Inflammatory macrophage treated with lipopolysaccharide for 4 hours (primary cell): Measurements from ENCODE around the gene LMX1B.

Experiments used
- DNase-seq: peaks from one replicate; pipeline ENCODE4 v3.0.0-alpha.2; 2020

Gene LMX1B

DNA sequence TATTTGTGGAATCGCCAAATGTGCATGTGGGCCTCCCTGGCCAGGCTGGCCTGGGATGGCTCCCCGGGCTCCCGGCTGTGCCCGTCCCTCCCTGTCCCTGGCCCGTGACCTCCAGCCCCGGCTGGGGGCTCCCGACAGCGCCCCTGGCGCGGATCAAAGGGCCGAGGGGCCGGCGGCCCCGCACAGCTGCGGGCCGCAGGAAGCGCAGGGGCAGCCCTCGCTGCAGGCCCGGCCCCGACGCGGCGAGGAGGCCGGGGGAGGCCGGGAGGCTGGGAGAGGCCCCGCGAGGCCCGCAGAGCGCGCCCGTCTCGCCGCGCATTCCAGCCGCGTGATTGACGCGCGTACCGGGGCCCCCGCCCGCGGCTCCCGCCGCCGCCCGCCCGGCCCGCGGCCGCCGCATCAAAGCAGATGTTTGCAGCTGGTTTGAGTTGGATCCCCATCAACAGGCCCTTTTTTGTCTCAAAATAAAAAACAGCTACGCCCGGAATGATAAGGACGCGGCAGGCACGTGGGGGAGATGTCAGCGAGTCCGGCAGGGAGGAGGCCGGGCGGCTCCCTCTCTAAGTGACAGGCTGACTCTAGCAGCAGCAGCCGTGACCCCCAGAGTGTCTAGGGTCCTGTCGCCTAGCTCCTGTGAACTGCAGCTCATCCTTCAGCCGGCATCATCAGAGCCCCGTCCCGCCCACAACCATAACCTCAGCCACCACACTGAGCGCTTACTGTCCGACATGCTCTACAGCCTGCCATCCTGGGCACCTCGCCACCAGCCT is 69.4 kb downstream of the LMX1B start:
- DNase-seq = no peak

DNA sequence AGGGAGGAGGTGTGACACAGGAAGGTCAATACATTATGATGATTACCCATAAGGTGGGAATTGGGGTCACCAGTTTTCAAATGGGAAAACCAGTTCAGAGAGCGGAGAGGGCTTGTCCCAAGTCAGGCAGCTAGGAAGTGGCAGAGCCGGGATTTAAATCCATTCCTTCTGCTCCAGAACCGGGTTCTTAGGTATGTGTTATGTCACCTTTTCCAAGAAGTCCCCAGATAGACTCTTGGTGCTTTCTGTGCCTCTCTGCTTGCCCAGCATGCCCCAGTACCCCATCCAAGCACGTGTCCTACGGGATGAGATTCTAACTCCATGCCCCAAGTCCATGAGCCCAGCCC is 69.9 kb downstream of the LMX1B start:
- DNase-seq = no peak

DNA sequence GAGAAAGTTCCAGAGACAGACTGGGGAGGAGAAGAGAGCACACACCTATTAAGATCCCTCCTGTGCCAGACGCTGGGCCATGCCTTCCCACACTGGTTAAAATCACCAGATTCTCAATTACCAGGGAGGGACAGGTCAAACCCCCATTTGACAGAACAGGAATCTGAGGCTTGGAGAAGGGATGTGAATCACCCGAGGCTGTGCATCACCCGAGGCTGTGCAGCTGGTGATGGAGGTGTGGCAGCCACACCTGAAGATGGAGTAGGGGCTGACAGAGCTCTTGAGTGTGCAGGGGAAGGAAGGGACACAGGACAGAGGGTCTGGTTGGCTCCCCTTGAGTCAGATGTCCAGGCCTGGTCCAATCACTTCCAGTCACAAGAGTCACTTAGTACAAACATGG is 70.6 kb downstream of the LMX1B start:
- DNase-seq = no peak

DNA sequence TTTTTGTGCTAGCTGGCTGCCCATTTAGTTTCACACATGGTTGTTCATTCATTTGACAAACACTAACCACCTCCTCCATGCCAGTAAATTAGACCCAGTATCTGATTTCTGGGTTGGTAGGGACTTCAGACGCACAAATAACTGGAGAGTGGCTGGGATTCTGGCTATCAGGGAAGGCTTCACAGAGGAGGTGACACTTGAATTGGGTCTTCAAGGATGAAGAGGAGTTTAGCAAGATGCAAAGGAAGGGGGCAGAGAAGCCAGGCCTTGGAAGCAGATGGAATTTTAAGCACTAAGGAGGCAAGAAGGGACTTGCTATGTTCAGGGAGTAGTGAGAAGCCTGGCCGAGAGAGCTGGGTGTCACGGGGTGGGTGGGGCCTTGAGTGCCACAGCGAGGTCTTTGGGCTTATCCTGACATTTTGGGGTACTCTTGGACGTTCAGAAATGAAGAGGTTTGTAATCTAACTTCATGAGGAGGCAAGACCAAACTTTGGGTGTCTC is 71.3 kb downstream of the LMX1B start:
- DNase-seq = no peak

DNA sequence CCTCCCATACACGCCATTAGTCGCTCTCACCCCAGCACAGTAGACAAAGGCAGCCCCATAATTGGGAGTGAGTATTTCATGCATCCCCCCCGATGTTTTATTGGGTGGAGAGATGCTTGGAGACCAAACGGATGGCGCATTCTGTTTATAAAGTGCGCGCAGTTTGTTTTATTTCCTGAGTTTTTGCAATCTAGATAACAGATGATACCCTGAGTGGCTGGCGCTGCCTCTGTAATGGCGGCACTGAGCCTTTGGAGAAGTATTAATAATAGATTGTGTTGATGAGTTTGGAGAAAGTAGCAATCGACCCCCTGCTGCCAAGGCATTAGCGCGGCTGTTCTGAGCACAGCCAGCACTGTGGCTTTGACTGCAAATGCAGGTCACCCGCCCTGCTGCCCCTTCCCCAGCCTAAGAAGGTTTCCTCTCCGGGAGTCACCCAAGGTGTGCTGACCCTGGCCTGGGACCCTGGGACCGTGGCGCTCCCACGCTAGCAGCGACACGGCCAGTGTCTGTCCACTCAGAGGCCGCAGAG is 74.3 kb downstream of the LMX1B start:
- DNase-seq = no peak

DNA sequence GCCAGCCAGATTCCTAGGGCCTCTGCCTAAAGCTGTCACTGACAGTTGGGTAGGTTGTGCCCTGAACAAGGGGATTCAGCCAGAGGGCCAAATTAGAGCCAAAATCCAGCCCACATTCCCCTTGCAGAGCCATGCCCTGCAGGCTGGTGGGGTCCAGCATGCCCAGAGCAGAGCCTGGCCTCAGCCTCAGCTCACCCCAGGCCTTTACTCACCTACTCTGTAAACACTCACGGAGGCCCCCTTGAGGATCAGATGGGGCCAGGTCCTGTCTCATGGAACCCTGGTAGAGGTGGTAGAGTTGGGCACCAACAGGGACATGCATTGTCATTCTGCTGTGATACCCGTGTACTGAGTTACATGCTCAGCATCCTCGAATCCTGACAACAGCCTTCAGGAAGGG is 74.9 kb downstream of the LMX1B start:
- no peak for DNase-seq

DNA sequence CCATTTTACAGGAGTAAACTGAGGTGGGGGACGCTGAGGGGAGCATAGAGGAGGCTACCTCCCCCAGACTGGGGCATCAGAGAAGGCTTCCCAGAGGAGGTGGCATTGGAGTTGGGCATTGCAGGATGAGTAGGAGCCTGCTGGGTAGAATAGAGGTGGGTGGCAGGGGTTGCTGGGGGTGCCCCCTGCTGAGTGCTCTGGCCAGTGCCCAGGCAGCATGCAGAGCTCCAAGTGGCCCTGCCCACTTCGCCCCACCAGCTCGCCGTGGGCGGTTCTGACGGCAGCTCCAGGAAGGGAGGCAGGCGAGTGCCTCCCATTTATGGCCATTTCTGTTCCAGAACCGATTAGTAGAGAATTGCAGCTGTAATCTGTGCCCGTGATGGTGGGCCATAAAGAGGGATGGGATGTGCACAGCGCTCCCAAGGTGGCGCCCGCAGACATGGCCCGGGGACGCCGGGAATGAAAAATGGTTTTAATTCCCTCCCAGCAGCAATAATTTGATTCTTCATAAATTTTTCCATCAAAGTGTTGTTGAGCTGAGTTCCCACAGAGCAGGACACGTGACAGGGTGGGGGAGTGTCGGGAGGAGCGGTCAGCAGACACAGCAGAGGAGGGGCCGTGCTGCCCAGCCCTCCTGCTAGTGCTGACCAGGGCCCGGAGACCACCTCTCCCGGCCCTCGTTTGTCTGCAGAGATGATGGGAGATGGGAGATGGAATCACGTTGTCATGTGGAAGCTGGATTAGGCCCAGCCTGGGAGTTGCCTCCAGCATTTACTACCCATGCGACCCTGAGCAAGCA is 75.5 kb downstream of the LMX1B start:
- no peak for DNase-seq

DNA sequence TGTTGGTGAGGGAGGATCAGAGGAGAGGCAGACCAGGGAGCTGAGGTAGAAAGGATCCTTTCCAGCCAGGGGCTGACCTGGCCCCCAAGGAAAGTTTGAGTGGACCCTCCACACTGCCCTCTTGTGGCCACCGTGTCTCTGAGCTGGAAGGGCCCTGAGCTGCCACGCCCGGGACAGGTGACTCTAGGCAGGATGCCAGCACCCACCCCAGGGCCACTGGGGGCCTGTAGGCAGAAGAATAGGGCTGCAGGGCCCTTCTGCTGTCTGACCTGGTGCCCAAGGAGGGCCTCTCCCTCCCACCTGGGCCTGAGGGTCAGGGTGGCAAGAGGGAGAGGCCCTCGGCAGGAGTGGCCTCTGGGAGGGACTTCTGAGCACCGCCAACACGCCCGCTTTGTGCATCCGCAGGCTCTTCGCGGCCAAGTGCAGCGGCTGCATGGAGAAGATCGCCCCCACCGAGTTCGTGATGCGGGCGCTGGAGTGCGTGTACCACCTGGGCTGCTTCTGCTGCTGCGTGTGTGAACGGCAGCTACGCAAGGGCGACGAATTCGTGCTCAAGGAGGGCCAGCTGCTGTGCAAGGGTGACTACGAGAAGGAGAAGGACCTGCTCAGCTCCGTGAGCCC is 76.8 kb downstream of the LMX1B start:
- peak; percentile 11 for DNase-seq

DNA sequence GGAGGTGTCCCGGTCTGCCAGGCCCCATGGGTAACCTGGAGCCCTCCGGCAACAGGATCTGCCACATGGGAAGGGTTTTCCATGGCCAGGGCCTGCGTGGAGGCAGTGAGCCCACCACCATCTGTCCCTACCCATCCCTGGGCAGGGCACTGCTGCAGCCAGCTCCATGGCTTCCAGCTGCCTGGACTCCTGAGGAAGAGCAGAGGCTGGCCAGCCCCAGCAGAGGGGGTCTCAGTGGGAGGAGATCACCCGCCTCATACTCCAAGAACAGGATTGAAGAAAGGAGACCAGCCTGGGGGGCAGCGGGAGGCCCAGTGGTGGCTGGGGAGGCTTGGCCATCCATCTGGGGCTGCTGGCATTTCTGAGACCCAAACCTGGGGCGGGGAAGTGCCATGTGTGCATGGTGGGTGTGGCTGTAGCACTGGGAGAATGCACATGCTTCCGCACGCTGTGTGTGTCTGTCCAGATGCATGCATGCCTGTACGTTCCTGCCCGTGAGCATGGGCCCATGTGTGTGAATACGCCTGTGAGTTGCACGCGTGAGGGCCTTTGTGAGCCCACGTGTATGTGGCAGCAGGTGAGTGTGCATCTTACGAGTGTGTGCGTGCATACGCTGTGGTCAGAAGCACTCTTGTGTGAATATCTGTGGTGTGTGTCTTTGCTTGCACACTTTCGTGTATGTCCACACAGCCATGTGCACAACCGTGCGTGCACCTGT is 78.5 kb downstream of the LMX1B start:
- DNase-seq = no peak

DNA sequence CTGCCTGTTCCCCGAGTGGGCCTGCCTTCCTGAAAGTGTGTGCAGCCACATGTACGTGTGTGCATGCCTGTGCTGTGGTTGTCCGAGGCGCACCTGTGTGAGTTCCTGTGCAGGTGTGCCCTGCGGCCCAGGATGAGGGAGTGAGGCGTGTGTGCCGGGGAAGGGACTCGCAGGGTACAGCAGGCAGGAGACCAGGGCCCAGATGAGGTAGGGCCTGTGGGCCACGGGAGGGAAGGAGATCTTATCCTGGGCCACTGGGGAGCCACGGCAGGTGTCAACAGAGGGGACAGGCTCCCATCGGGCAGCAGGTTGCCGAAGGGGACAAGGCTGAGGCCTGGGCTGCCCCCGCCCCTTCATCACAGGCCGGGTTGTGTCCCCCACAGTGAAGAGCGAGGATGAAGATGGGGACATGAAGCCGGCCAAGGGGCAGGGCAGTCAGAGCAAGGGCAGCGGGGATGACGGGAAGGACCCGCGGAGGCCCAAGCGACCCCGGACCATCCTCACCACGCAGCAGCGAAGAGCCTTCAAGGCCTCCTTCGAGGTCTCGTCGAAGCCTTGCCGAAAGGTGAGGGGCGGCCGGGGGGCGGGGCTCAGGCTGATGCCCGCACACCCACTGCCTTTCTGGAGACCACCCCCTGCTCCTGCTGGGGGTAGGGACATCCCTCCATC is 79.2 kb downstream of the LMX1B start:
- no peak for DNase-seq

DNA sequence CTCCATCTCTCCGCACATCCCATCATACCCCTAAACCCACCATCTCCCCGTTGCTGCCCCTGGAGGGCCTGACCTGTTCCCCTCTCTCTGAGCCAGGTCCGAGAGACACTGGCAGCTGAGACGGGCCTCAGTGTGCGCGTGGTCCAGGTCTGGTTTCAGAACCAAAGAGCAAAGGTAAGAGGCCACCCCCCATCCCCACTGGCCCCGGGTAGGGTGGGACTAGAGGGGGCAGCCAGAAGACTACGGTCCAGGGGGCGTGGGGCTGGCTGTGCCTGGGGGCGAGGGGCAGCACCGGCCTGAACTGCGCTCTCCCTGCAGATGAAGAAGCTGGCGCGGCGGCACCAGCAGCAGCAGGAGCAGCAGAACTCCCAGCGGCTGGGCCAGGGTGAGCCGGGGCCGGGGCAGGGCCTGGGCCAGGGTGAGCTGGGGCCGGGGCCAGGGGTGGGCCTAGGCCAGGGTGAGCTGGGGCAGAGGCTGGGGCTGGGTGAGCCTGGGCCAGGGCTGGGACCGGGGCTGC is 79.8 kb downstream of the LMX1B start:
- DNase-seq = no peak

DNA sequence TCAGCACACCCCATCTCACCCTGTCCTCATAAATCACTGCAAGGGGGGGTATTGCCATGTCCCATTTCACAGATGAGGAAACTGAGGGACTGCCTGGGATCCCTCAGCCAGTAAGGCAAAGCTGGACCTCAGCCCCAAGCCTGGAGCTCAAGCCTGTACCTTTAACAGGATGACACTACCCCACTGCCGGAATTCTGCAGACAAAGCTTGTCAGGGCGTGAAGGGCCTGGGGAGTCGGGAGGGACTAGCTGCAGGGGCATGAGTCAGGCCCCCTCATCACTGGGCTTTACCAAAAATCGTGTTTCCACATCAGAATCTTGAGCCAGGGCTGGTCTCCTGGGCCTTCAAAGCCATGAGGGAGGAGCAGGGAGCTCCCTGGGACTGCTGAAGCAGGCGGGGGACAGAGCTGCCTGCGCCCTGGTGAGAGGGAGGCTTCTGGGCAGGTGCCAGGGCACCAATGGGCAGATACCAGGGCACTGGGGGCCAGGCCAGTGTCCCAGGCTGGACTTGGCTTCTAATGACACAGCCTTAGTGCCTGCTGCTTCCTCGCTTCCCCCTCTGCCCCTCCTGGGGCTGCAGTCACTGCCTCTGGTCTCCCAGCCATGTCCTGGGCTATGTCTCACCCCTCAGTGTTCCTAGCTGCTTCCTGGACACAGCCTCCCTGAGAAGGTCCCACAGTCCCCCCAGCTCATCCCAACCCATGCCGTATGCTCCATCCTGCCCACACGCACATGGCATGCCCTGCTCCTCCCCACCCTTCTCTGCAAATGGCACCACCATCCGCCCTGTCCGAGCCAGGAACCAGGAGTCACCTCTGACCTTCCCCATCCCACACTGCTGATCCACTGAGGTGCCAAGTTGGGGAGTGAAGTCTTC is 80.7 kb downstream of the LMX1B start:
- no peak for DNase-seq

DNA sequence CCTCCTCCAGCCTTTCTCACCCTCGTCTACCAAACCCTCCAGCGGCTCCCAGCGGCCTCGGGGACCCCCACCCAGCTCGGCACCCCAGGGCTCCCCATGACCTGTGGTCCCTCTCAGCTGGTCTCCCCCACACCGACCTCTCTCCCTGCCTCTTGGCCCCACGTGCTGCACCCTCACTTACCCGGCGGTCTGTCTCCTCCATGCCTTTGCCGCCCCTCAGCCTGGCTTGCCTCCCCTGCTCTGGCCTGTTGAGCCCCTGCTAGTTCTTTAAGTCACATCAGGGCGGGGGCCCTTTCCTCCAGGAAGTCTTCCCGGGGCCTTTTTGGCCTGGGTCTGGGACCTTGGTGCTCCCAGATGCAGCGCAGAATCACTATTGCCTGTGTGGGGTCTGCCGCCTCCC is 81.5 kb downstream of the LMX1B start:
- no peak for DNase-seq

DNA sequence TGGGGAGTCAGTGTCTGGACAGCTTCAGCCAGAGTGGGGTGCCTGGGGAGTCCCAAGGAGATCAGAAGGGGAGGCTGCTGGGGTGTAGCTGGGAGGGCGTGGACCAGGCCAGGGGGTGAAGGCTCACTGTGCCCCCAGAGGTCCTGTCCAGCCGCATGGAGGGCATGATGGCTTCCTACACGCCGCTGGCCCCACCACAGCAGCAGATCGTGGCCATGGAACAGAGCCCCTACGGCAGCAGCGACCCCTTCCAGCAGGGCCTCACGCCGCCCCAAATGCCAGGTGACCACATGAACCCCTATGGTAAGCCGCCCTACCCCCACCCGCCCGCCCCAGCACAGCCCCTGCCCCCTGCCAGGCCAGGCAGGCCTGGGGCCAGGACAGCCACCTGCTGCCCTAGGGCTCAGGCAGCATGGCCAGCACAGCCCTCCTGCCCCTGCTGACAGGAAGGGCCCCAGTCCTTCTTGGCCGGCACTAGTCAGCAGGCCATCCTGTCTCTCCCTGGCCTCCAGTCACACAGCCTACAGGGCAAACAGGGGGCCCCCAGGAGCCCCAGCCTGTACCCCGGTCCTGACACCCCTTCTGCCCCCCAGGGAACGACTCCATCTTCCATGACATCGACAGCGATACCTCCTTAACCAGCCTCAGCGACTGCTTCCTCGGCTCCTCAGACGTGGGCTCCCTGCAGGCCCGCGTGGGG is 82.1 kb downstream of the LMX1B start:
- no peak for DNase-seq

DNA sequence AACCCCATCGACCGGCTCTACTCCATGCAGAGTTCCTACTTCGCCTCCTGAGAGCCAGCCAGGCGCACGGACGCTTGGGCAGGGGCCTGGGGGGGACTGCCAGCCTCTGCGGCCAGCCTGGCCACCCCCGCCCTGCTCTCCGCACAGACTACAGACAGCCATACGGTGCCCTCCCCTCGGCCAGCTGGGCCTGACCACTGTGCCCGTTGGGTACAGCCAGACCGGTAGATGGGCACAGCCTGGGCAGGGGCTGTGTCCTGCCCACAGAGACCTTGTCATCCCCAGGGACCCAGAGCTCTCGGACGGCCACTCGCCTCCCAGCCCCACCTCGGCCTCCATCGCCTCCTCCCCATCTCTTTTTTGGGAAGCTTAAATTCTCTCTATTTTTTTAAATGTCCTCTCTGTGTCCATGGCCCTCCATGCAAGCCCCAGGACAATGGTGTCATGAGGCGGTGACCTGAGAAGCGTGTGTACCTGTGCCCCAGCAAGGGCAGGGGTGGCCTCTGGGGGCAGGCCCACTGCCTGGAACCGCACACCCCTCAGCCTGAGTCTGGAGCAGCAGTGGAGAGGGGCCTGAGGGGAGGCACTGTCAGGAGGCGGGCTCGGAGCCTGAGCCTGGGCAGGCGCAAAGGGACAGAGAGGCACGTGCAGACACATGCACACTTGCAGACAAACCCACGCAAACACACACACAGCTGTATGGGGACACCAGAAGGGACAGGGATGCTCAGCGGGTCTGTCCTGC is 82.8 kb downstream of the LMX1B start:
- no peak for DNase-seq

DNA sequence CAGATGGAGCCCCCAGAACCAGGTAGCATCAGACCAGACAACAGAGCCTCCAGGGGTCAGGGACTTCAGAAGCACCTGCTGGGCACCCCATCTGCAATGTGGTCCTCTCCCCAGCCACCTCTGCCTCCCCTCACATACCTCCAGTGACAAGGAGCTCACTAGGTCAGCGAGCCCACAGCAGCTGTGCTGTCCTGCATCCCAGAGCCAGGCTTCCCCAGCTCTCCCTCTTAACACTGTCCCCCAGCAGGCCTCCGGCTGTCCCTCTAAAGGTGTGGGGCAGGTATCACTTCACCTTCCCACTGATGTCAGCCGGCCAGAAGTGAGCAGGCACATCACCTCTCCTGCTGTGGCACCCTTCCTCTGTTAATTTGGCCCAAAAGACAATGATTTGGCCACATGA is 83.6 kb downstream of the LMX1B start:
- DNase-seq = no peak

DNA sequence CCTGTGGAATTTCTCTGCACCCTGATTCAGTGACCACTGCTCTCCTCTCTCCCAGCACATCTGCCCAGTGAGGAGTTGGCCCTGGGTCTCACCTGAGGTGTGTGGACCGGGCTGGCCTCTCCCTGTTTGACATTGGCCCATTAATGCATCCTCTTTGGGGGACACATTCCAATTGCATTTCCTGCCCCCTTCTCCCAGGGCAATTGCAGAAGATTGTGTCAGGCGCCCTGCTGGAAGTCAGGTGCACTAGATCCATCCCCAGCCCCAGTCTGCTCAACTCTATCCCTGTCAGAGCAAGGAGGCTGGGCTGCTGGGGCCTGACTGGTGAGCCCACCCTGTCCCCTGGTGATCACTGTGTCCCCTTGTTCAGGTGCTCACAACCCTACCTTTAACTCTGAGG is 84.5 kb downstream of the LMX1B start:
- no peak for DNase-seq

DNA sequence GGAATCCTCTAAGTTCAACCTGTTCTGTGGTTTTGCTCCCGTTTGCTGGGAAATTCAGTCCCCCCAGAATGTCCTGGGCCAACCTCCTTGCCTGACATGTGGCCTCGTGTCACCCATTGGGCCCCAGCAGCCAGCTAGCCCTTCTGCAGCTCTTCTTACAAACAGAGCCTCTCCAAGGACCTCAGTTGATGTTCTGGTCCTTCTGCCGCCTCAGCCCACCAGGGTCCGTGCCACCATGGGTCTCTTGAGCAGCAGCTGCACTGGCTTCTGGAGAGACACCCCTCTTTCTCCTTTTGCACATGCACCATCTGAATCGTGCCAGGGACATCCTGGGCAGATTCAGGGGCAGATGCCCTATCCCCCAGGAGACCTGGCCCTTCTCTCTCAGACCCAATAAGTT is 85.0 kb downstream of the LMX1B start:
- no peak for DNase-seq

DNA sequence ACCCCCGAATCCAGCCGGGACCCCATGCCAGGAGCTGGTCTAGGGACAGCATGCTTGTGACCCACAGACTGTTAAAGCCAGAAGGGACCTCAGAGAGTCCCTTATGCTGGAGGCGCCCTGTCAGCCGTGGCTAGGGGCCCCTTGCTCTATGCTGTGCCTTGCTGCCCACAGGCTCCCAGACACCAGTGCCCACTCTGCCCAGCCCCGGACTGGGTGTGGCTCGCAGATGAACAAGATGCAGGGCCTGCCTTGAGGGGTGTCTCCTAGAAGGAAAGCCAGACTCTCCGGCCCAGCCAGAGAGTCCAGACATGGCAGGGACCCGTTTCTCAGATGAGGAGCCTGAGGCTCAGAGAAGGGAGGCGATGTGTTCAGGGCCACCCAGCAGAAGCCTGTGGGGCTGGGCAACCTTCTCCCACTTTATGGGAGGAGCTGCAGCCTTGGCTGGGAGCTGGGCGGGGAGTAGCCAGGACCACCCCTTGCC is 85.7 kb downstream of the LMX1B start:
- no peak for DNase-seq

DNA sequence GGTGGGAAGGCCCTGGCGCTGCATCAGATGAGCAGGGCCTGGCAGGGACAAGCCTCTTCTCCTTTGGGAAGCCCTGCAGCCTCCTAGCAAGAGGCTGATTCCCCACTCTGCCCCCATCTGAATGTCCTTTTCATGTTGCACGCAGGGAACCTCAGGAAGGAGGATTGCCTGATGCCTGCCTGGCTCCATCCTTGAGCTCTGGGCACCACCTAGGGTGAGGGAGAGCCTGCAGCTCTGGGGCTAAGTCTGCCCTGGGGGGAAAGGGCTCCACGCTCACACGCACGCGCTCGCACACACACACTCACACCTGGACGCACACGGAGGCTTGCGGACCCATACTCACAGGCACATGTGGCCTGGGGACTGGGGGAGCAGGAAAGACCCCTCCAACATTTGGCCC is 86.6 kb downstream of the LMX1B start:
- no peak for DNase-seq
